Measurements from ENCODE around the gene P2RX5. TPM values are rescaled to one million over a fixed set of nuclear protein-coding genes. Genes with fewer than 3 reads are reported as not detected.

The P2RX5 gene
- total and polyA plus RNA-seq, 12 donors = 6.0 to 56.6 (median 12.4) TPM

- no peak for ATAC-seq
Measured at GRCh38 chr17:3685174-3685573, 10.8 kb downstream of the P2RX5 start.

GRCh38 chr17:3683054-3683511 lies 12.9 kb downstream of the P2RX5 start:
- Histone ChIP-seq H3K4me3 (no peak overlapping the region), H3K4me1 (peaks cover 0 to 11% (median 0%) of the 10 kb centered on the region in 9 donors), H3K9me3 (no peaks in the 10 kb centered on the region), H3K27me3 (peaks cover 0 to 27% (median 18%) of the 10 kb centered on the region in 7 donors), H3K36me3 (peaks cover 0 to 8% (median 0%) of the 10 kb centered on the region in 9 donors), H3K27ac (no peak overlapping the region)
- ATAC-seq (peak; percentile 55 to 78 (median 70)), DNase-seq (no peak)
- peak; percentile 73 to 96 (median 85) for TF ChIP-seq CTCF (IDR thresholded peaks at IDR 0.05)
- intact Hi-C loops (cut with DNase I) = loop anchor here in 1 of 10 donors (5.0 kb wide), 1 partner anchor 54 kb away; no protein-coding TSS in a partner anchor
- WGBS, 2 donors = 33 to 34% methylated on average over 10 of the region's 10 CpGs

More at GRCh38 chr17:3685174-3685573, 10.8 kb downstream of the P2RX5 start:
- peaks cover 0 to 3% (median 0%) of the 10 kb centered on the region in 9 donors for H3K36me3 ChIP-seq
- WGBS, 2 donors = 35 to 44% methylated on average over 11 to 12 of the region's 13 CpGs
- H3K9me3 ChIP-seq = no peaks in the 10 kb centered on the region
- H3K27me3 ChIP-seq = peaks cover 0 to 36% (median 19%) of the 10 kb centered on the region in 7 donors
- no peak overlapping the region for H3K27ac ChIP-seq
- no peak overlapping the region for H3K4me3 ChIP-seq
- no peak for DNase-seq
- intact Hi-C loops (cut with DNase I) = no loop called here
- peaks cover 0 to 7% (median 0%) of the 10 kb centered on the region in 9 donors for H3K4me1 ChIP-seq
- TF ChIP-seq CTCF (IDR thresholded peaks at IDR 0.05) = no peak

GRCh38 chr17:3682033-3682432 lies 13.9 kb downstream of the P2RX5 start:
- TF ChIP-seq CTCF (IDR thresholded peaks at IDR 0.05) = no peak
- WGBS, 2 donors = 88 to 89% methylated on average over 12 of the region's 12 CpGs
- ATAC-seq (no peak), DNase-seq (no peak)
- Histone ChIP-seq H3K4me1 (peaks cover 0 to 11% (median 0%) of the 10 kb centered on the region in 9 donors), H3K27ac (no peak overlapping the region), H3K27me3 (peaks cover 0 to 25% (median 18%) of the 10 kb centered on the region in 7 donors), H3K9me3 (no peaks in the 10 kb centered on the region), H3K36me3 (peaks cover 0 to 8% (median 0%) of the 10 kb centered on the region in 9 donors), H3K4me3 (no peak overlapping the region)
- intact Hi-C loops (cut with DNase I) = loop anchor here in 1 of 10 donors (5.0 kb wide), 1 partner anchor 55 kb away; no protein-coding TSS in a partner anchor

GRCh38 chr17:3681565-3681964 lies 14.4 kb downstream of the P2RX5 start:
- Histone ChIP-seq H3K27ac (no peak overlapping the region), H3K27me3 (peaks cover 0 to 25% (median 18%) of the 10 kb centered on the region in 7 donors), H3K4me3 (no peak overlapping the region), H3K9me3 (no peaks in the 10 kb centered on the region), H3K36me3 (peaks cover 0 to 8% (median 0%) of the 10 kb centered on the region in 9 donors), H3K4me1 (peaks cover 0 to 11% (median 0%) of the 10 kb centered on the region in 9 donors)
- intact Hi-C loops (cut with DNase I) = loop anchor here in 1 of 10 donors (5.0 kb wide), 1 partner anchor 56 kb away; no protein-coding TSS in a partner anchor
- no peak for TF ChIP-seq CTCF (IDR thresholded peaks at IDR 0.05)
- WGBS, 2 donors = 75% methylated on average over 20 of the region's 20 CpGs
- DNase-seq = no peak
- no peak for ATAC-seq

Measured in heart right ventricle (tissue), 16 donors.